Fibroblast of the aortic adventitia (primary cell): ENCODE results near the gene FBL. TPM values are rescaled to one million over a fixed set of nuclear protein-coding genes. Genes with fewer than 3 reads are reported as not detected.

ENCODE experiments used
- DNase-seq: peaks from one replicate; pipeline ENCODE4 v3.0.0-alpha.2; 2010; ENCODE audit warnings: low read depth
- H3K4me3 ChIP-seq: 2 replicates; pipeline ENCODE4 v1.5.1; 2011; ENCODE audit warnings: low read depth, mild to moderate bottlenecking, control low read depth, low read length, moderate library complexity
- total RNA-seq: library from RNA; depleted of rRNA; stranded (reverse); fragments of >200 nt; gene quantifications from 2 replicates; pipeline ENCODE4 v1.2.3, GENCODE V29; 2012; ENCODE audit warnings: low replicate concordance
- TF ChIP-seq, protein P1 (sequence below): IDR thresholded peaks from 2 replicates; pipeline ENCODE4 v1.5.1; 2011; ENCODE audit warnings: mild to moderate bottlenecking, low read length, control low read depth, inconsistent platforms; ENCODE audit not compliant: insufficient read depth

Gene FBL
- total RNA-seq, 1 donor, result 162 TPM

DNA sequence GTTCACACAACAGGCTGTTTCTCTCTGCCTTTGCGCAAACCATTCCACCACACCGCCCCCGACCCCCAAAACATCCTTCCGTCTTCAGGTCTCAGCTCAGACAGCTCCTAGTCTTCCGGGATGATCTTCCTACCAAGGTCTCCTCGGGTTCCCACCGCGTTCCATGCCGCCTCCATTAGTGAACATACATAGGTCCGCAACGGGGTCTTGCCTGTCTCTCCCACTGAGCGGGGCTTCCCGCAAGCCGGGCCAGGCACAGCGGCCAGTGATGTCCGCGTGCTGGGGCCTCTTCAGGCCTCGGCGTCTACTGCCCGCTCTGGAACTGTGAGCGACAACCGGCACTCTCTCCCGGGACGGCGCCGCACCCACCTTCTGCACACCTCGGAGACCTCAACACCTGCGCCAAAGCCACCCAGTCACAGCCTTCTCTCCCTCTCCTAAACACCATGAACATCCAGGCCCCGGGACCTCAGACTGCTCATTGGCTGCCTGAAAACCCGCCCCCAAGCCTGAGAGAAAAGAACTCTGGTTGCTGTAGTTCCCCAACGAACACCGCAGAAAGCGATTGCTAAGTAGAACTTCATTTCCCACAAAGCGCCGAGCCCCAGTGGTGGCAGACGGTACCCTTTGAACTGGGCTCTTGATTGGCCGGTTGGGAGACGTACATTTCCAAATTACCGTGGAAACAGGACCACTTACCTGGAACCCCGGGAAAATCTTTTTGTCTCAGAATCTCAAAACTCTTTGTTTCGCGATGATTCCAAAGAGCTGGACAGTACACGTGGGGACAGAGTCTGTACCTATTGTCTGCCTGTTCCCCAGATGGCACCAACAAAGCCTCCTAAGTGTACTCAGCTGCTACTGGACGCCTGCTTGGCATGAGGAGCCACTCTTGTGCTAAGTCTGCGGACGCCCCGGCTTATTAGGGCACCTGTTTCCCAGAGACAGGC lies 21.8 kb downstream of the FBL start:
- TF ChIP-seq, protein P1, sequence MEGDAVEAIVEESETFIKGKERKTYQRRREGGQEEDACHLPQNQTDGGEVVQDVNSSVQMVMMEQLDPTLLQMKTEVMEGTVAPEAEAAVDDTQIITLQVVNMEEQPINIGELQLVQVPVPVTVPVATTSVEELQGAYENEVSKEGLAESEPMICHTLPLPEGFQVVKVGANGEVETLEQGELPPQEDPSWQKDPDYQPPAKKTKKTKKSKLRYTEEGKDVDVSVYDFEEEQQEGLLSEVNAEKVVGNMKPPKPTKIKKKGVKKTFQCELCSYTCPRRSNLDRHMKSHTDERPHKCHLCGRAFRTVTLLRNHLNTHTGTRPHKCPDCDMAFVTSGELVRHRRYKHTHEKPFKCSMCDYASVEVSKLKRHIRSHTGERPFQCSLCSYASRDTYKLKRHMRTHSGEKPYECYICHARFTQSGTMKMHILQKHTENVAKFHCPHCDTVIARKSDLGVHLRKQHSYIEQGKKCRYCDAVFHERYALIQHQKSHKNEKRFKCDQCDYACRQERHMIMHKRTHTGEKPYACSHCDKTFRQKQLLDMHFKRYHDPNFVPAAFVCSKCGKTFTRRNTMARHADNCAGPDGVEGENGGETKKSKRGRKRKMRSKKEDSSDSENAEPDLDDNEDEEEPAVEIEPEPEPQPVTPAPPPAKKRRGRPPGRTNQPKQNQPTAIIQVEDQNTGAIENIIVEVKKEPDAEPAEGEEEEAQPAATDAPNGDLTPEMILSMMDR, result no peak
- DNase-seq, result peak; percentile 92
- peak overlapping the region; percentile 95 for H3K4me3 ChIP-seq

DNA sequence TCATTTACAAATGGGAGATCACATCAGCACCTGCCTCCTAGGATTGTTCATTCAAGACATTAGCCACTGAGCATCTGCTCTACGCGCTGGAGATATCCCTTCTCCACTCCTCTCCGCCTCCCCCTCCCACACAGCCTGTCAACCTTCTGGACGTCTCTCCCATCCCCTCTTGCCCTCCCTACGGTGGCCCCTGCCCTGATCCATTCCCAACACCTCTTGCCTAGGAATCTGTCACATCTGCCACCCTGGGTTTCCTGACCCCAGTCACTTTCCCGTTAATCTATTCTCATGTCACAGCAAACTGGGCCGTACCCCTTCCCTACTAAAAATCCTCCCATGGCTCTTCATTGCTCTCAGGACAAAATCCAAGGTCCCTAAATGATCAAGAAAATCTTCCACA lies 22.5 kb downstream of the FBL start:
- peak overlapping the region; percentile 95 for H3K4me3 ChIP-seq
- DNase-seq, result peak; percentile 2
- TF ChIP-seq, protein P1, result no peak

DNA sequence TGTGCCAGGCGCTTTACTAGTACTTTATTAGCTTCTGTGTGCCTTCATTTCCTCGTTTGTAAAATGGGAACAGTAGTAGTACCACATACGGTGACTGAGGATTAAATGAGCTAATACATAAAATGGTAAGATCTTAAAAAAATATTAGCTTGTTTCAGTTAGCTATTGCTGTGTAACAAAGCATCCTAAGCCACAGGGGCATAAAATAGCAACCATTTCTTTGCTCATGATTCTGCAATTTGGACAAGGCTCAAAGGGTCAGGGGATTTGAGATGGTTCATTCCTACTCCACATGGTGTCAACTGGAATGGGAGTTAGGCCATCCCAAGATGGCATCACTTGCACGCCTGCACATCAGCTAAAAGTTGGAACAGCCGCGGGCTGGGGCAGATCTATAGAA lies 25.5 kb downstream of the FBL start:
- H3K4me3 ChIP-seq, result no peak overlapping the region
- no peak for DNase-seq
- TF ChIP-seq, protein P1, result no peak

DNA sequence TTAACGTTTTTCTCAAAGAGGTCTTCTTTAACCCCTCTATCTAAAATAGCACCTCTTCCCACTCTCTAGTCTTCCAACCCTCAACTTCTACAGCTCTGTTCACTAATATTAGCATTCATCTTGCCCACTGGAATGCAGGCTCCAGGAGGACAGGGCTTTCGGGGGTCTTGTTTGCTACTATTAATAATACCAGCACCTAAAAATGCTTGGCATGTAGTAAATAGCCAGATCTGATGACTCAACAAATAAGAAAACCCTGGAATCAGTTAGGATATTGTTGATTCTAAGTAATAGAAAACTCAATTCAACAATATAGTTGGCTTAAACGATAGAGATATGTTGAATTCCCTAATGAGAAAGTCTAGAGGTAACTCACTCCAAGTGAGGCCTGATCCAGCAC lies 26.4 kb downstream of the FBL start:
- H3K4me3 ChIP-seq, result no peak overlapping the region
- TF ChIP-seq, protein P1, result no peak
- DNase-seq, result no peak

DNA sequence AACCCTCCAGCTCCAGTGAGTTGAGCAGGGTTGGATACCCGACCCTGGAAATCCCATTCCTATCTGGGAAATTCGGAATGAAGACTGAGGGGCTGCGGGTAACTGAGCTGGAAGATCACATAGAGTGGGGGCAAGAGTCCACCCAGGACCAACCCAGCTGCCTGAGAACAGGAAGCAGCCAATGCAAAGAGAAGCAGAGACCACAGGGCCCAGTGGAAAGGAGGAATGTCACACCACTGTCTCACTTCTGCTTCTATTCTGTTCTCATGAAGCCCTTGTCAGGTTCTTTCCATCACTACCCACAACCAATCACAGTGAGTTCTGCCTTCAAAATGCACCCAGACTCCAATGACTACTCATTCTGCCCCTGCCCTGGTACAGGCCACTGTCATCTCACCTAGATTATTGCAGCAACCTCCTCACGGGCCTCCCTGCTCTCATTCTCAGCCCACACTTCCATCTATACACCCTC lies 27.5 kb downstream of the FBL start:
- H3K4me3 ChIP-seq, result no peak overlapping the region
- TF ChIP-seq, protein P1, result no peak
- DNase-seq, result no peak

DNA sequence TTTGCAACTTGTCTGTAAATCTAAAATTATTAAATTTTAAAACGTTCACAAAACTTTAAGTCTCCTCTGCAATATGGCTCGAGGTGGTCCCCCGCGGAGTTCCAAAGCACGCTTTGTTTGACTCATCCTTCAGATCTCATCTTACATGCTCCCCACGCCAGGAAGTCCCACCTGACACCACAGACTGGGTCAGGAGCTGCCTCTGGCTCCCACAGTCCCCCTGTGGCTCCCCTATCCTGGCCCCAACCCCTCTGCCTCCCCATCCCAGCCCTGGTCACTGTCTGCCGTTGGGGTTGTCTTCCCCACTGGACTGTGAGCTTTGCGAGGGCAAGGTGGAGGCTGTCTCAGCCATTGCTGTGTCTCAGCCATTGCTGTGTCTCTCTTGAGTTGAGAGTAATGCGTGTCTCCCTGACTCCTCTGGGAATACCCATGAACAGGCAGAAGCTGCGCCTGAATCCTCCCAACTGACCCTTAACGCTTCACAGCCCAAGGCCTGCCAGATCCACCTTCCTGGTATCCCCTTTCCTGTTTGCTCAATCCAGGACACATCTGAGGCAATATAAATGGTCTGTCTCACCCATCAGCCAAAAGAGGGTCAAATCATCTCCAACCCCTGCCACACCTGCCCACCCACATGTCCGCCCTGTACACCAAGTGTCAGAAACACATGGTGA lies 28.2 kb downstream of the FBL start:
- TF ChIP-seq, protein P1, result no peak
- no peak overlapping the region for H3K4me3 ChIP-seq
- DNase-seq, result no peak
